HG02763 (cell line): ENCODE results near the gene TEX54.
A peak's percentile ranks its signal among the peaks of the same experiment; 100 is the strongest.
"Not testable (repeated sequence)": the region's sequence is repeated elsewhere in the genome, so short reads cannot be mapped to it uniquely, and the experiment has no call there.

Experiments used
- ATAC-seq: cut with Tn5 transposase; IDR thresholded peaks from one replicate; pipeline ENCODE4 v1.9.1; 2021; ENCODE audit warnings: mild to moderate bottlenecking, moderate library complexity; ENCODE audit not compliant: unreplicated experiment

TEX54 gene

DNA sequence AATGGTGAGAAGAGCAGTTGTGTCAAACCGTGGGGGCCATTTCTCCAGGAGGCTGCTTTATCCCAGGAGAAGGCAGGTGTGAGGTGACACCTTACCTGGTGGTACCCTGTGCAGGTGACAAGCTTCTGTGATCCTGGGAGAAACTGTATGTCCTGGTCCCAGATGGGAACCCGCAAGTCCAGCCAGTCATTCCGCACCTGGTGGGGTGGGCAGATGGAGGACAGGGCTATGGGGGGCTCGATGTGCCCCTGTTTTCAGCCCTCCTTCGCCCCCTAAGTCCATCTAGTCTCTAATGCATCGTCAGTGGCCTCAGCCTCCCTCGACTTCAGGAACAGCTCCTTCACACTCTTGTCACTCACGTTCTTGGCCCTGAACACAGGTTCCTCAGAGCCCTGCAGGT lies 2.7 kb upstream of the TEX54 start:
- ATAC-seq: no peak

DNA sequence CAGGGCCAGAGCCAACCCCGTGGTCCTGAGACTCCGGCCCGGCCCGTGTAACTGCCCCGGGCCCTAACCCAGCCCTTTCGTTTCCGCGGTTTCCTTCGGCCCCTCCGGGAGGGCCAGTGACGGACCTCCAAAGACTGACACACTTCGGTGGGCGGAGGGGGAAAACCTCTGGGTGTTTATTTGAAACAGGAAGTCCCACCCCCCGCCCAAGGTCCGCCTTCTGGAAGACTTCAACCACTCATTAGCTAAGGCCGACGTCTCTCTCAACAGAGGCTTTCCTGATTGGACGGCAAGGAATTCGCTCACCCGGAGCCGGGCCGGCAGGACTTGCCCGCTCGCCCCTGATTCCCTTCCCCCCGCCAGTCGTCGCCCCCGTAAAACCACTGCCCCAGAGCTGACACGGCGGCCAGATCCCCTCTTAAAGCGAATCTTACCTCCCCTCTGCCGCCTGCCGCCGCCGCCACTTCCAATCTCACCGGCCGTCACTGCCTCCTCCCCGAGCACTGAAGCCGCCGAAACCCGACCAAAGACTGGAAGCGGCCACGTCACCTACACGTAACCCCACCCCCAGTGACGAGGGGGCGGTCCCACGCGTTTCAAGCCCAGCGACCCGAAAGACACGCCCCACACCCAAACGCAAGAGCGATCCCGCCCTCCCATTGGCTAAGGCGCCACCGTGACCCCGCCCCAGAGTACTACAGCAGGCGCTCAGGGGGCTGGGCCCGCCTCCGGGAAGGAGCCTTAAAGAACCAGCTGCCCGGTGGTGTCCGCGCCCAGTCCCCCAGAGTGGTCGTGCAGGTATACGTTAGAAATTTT lies 913 bp downstream of the TEX54 start, which contains the start of gene STX5:
Gene STX5, minus strand, starts transcription at position 532 of the 816 bp plus-strand sequence. CDS start 808 bp downstream, outside the sequence.
- ATAC-seq: peak; percentile 88

DNA sequence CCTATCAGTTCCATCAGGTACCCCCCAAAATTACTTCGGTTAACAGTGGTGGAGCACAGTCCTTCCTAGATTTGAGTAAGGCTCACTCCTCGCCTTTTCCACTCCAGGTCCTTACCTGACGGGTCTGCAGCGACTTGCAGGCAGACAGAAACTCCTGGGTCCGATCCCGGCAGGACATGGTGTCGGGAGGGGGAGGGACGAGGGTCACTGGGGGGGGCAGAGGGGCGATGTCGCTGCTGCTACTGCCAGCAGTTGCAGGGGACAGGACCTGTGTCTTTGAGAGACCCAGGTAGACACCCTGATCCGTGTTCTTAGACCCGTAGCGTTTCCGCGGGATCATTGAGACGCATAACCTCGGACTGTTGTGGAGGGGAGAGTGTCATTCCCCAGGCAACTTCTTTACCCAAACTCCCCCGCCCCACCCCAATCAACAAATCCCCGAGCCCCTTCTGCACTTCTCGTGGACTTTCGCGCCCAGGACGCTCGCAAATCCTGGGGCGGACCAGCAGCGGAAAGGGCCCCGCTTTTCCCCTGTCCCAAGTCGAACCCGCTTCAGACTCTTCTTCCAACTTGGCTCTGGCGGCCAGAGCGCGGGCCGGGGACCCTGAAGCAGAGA lies 1.6 kb downstream of the TEX54 start:
- no peak for ATAC-seq

- ATAC-seq: not testable (repeated sequence)
Measured at GRCh38 chr11:62828130-62828529, 4.5 kb downstream of the TEX54 start.

DNA sequence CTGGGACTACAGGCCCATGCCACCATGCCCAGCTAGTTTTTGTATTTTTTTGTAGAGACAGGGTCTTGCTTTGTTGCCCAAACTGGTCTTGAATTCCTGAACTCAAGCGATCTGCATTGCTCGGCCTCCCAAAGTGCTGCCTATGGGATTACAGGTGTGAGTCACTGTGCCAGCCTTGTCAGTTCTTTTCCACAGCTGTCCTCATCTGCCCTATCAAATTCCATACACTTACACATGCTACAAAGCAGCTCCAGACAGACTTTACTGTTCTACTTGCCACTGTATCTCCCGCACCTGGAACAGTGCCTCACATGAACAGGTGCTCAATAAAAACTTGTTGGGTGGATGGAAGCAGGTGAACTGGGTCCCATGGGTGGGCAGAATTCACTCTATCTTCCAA lies 9.0 kb downstream of the TEX54 start:
- no peak for ATAC-seq

DNA sequence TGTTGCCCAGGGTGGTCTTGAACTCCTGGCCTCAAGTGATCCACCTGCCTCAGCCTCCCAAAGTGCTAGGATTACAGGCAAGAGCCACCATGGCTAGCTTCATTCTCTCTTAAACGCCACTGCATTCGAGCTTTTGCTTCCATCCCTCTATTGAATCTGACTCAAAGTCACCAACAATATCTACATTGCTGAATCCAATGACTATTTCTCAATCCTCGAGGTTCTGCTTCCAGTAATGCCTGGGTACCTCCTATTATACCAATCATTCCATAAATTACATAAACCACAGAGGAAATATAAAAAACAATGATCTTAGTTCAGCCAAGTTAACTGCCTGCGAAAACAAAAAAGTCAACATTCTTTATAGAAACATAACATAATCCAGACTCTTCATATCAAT lies 15.5 kb downstream of the TEX54 start:
- no peak for ATAC-seq

GRCh38 chr11:62816557-62816956 lies 16.1 kb downstream of the TEX54 start:
- ATAC-seq: no peak

- ATAC-seq: no peak
Measured at GRCh38 chr11:62811659-62812058, 21.0 kb downstream of the TEX54 start.

GRCh38 chr11:62810748-62811147 lies 21.9 kb downstream of the TEX54 start:
- no peak for ATAC-seq

DNA sequence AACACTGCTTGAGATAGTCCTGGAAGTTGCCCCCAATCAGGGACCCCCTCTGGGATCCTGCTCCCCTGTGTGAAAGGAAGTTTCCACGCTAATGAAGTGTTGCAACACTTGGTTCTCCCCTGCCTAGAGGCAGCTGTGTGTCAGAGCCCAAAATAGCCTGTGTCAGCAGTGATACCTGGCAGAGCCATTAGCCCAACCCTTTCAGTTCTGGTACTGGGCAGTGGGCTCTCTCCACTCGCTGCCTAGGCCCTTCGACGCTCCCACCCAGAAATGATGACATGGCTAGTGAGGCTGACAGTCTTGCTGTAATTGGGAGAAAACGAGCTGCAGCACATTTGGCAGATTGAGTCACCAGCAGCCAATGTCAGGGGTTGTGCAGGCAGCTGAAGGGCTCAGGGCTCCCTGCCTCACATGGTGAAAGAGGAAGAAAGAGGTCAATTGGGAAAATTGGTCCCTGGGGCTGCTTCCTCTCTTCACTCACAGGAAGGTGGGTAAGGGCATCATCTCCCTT lies 26.0 kb downstream of the TEX54 start:
- no peak for ATAC-seq

DNA sequence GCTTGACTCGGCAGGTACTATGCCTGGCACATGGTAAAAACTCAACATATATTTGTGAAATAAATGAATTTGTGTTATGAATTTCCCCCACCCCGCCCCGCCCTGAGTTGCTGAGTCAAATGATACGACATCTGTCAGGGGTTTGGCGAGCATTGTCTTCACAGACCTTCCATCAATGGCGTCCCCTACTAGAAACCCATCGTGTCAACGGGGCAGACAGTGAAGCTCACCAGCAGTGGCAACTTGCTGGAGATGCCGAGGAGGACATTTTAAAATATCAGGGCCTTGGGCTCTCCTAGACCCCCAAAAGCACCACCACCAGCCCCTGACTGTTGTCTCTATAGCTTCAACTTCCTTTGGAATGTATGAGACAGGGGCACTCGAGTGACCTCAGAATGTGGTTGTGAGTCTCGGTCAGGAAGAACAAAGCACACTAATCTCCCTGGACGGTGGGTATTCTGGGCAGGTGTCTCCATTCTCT lies 26.6 kb downstream of the TEX54 start:
- no peak for ATAC-seq

- peak; percentile 82 for ATAC-seq
Measured at GRCh38 chr11:62805076-62805892, 27.4 kb downstream of the TEX54 start, which contains the start of gene NXF1. NXF1 (minus strand) TSS chr11:62805440; CDS start chr11:62805356, 84 bp downstream.

DNA sequence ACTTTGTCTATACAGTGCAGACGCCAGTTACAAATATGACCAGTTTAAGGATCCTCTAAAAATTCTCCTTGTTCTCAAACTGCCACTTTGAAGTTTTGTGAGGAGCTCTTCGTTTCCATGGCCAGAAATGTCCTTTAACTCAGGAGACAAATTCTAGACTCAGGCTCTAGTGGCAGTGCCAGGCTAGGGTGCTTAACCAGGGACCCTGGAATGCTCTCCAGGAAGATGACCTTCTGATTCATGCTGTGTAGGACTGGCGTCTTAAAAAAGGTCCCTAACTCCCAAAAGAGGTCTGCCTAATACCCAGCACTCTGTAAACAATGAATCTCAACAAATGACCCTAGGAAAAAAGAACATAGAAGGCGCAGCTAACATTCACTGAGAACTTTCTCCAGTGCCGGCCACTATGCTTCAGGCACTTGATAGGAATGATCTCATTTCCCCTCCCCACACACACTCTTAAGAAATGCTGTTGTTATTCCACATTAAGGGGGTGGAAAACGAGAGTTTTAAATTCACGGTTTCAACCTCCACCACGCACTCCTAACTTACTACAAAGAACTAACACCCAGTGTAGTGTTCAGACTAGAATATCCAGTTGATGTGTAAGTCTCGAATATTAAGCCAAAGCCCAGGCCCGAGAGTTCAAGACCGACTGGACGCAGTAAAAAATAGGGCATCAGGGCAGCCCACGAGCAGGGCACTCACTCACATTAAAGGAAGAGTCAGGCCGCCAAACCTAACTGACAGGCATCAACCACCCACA lies 28.1 kb downstream of the TEX54 start:
- no peak for ATAC-seq

GRCh38 chr11:62801071-62801470 lies 31.6 kb downstream of the TEX54 start:
- ATAC-seq: no peak

DNA sequence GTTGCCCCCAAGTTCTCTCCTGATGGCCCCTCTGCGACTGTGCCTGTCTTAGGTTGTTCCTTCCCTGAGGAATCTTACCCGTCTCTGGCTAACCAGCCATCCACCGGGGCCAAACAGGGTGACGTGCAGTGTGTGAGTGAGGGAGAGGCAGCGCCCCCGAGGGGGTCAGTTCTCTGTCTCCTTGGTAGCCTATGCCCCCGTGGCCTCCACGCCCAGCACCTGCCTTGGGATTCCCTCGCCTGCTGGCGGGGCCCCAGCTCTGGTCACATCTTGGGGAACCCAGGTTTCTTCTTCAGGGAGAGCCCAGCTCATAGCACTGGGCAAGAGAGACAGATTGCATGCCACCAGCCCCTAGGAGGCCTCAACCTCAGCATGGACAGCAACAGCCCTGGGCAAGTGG lies 33.2 kb downstream of the TEX54 start:
- ATAC-seq: no peak

DNA sequence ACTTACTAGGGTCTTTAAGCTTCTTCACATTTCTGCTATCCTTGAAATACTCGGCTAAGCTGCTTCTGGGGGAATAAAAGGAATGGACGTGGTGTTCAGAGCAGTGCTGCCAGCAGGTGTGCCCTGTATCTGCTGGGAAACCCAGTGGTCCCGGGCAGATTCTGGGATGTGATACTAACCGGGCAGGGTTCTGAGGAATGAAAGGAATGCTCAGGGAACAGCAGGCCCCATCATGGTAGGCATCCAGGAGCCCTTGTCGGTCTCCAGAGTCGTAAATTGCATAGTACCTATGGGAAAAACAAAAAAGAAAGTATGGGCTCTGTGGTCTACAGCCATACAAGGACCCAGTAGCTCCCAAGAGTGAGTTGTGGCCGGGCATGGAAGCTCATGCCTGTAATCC lies 36.4 kb downstream of the TEX54 start:
- no peak for ATAC-seq

DNA sequence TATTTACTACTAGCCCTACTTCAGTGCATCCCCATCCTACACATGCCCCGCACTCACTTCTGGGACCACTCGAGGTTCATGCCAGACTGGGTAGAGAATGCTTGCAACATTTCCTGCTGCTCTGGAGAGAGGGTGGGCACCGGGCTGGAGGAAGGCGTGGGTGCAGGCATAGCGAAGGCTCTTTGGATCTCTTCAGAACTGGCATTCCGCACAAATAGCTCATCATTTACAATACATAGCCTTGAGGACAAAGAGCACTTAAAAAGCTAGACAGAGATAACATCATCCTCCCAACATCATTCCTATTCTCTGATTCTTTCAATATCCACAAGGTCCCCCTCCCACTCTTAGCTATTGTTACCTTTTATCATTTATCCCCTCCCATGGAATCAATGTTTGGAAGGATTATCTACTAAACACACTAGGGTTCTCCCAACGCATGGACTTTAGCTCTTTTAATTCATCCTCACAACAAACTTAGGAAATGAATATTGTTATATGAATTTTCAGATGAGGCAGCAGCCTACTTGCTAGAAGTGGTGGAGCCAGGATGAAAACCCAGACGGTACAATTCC lies 38.4 kb downstream of the TEX54 start:
- no peak for ATAC-seq

DNA sequence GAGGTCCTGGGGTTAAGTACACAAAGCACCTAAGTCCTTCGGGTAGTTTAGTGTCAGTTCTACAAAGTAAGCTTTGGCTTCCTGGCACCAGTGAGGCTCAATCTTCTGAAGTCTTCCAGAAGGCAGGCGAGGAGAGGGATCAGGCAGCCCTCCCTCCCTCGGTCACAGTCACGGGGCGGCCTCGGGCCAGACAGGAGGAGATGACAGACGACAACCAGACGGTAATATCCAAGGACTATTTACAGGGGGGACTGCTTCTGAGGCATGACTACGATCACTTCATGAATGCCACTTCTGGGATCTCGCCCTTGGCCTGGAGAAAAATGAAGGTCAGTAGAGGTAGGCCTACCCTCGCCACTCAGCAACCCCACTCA lies 40.5 kb downstream of the TEX54 start:
- ATAC-seq: no peak

GRCh38 chr11:62791501-62792201 lies 41.0 kb downstream of the TEX54 start, which contains the start of gene TMEM223:
TMEM223 (minus strand) TSS chr11:62792006; CDS start chr11:62791994, 12 bp downstream.
- peak; percentile 62 for ATAC-seq
